Measurements from ENCODE around the gene CLDN22.

Gene CLDN22

DNA sequence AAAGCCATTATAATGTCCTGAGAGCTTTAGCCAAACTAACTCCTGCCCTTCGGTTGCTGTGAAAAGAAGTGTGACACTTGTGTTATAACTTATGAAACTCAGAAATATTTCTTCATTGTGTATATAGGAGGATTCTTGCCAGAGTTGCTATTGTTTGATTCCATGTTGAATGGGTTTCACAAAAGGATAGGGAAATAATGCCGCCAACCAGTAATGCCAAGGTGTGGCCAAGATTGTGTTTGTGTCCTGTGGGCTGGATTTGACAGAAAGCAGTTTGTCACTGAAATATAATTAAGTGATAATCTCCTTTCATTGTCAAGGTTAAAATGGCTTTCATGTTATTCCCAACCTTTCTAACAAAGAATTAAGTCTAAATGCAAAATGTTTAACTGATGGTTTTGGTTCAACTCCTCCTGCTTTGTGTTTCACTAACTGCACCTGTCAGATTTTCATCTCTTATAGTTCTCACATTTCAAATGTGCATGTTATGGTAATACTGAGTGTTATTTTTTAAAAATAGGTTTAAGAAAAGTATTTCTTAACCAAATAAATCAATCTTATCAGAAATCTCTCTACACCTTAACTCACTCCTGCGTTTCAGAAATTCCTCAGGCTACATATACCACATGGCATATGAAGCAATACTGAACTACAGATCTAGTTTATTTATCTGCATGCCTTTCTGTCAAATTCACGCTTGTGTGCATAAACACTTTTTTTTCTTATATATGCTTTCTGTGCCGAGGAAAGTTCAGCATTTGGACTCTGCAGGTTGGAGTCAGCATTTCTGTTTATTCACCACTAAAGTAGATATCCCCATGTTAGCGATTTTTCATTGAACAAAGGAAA, at the start of gene CLDN22:
CLDN22 (minus strand) TSS at position 66 of the 849 bp plus-strand sequence; CDS start at position 8, 58 bp downstream.
- Mint-ChIP-seq H3K27me3 (peaks cover 0 to 6% of the 10 kb centered on the region in 2 donors), H3K4me3 (no peak within 1 kb of the TSS), H3K27ac (no peak within 1 kb of the TSS), H3K4me1 (no peaks in the 10 kb centered on the region), H3K36me3 (no peaks in the 10 kb centered on the region), H3K9me3 (no peaks in the 10 kb centered on the region)
- DNase-seq, result no peak
- no peak for ATAC-seq (replicated peaks)

- H3K27ac Mint-ChIP-seq, result no peak overlapping the region
- DNase-seq, result no peak
- no peak overlapping the region for H3K4me3 Mint-ChIP-seq
- H3K9me3 Mint-ChIP-seq, result peaks cover 5 to 7% of the 10 kb centered on the region in 2 donors
- H3K4me1 Mint-ChIP-seq, result peaks cover 0 to 6% of the 10 kb centered on the region in 2 donors
- H3K27me3 Mint-ChIP-seq, result peaks cover 0 to 24% of the 10 kb centered on the region in 2 donors
- no peak for ATAC-seq (replicated peaks)
- peaks cover 0 to 3% of the 10 kb centered on the region in 2 donors for H3K36me3 Mint-ChIP-seq
Observed at GRCh38 chr4:183369073-183369472, 49.0 kb upstream of the CLDN22 start.

DNA sequence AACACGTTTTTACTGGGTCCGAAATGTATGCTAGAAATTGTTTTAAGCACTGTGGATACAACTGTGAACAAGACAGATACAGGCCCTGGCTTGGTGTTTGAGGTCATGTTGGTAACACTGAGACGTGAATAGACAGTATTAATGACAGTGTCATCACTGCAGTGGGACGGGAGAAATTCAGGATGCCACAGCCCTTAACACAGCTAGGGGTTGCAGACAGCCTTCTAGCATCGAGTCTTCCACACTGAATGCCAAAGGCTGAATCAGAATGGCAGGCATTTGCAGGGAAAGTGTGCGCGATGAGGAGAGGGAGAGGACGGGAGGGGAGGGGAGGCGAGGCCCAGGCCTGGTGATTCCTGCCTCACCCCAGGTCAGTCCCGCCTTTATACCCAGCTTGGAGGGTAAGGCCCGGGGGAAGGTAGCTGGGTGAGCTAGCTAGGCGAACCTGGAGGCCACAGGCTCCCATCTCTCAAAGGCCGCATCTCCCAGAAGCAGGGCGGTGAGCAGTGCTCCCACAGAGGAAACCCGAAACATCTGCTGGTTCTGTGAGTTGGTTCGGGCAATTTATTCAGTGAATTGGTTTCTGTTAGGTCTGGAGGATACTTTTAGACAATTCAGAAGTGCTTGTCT, 46.2 kb upstream of the CLDN22 start:
- ATAC-seq (replicated peaks), result no peak

GRCh38 chr4:183364025-183364424, 43.9 kb upstream of the CLDN22 start:
- Mint-ChIP-seq H3K27me3 (peaks cover 4 to 13% of the 10 kb centered on the region in 2 donors), H3K4me3 (no peak overlapping the region), H3K27ac (no peak overlapping the region), H3K4me1 (peaks cover 0 to 6% of the 10 kb centered on the region in 2 donors), H3K9me3 (no peaks in the 10 kb centered on the region), H3K36me3 (no peaks in the 10 kb centered on the region)
- DNase-seq (no peak), ATAC-seq (replicated peaks) (no peak)

More for the DNA sequence above, 46.2 kb upstream of the CLDN22 start:
- Mint-ChIP-seq H3K27me3 (peaks cover 0 to 24% of the 10 kb centered on the region in 2 donors), H3K36me3 (no peaks in the 10 kb centered on the region), H3K4me3 (no peak overlapping the region), H3K4me1 (peaks cover 0 to 6% of the 10 kb centered on the region in 2 donors), H3K27ac (no peak overlapping the region), H3K9me3 (no peaks in the 10 kb centered on the region)
- no peak for DNase-seq

DNA sequence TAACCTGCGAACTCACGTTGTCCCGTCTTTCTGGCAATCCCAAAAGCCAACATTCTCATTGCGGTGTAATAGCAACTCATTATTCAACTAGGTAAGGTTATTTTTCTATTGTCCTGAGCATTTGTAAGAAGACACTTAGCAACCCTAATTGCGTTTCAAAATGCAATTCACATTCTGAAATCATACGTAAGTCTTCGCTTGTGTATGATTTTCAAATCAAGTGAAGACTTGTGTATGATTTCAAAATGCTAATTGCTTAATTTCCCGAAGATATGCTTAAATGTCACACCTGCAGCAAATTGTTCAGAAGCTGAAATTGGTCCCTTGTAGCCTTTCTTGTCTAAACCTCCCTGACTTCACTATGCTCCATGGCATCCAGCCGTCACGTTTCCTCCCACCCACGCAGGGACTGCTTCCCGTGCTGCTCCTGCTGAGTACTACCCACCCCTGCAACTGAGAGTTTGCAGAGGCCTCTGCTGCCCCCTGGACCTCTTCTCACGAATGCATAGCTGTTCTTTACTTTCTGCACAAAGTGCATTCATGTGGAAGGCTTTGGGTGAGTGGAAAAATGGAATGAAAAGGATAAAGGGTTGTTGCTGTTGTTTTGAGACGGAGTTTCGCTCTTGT, 43.0 kb upstream of the CLDN22 start:
- Mint-ChIP-seq H3K4me1 (peaks cover 0 to 6% of the 10 kb centered on the region in 2 donors), H3K9me3 (no peaks in the 10 kb centered on the region), H3K4me3 (no peak overlapping the region), H3K27ac (no peak overlapping the region), H3K27me3 (peaks cover 7 to 13% of the 10 kb centered on the region in 2 donors), H3K36me3 (no peaks in the 10 kb centered on the region)
- DNase-seq, result no peak
- ATAC-seq (replicated peaks), result no peak

DNA sequence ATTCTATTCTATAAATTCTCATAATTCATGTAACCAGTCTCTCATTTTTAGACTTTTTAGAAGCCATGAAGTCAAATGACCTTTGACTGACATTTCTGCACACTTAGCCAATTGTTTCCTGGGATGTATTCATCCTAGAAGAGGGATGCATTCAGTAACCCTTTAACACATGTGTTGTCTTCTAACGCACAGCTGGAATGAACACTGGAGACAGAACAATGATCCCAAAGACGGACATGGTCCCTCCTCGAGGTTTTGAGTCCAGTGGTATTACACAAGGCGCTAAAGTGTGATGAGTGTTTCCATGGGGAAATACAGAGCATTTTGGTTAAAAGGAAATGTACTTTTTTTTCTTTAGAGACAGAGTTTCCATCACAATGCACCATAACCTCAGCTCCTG, 42.0 kb upstream of the CLDN22 start:
- no peak overlapping the region for H3K4me3 Mint-ChIP-seq
- no peak overlapping the region for H3K27ac Mint-ChIP-seq
- H3K9me3 Mint-ChIP-seq, result no peaks in the 10 kb centered on the region
- DNase-seq, result no peak
- H3K4me1 Mint-ChIP-seq, result peaks cover 0 to 6% of the 10 kb centered on the region in 2 donors
- no peaks in the 10 kb centered on the region for H3K36me3 Mint-ChIP-seq
- H3K27me3 Mint-ChIP-seq, result peaks cover 13 to 18% of the 10 kb centered on the region in 2 donors
- no peak for ATAC-seq (replicated peaks)

- H3K27me3 Mint-ChIP-seq, result peaks cover 20 to 29% of the 10 kb centered on the region in 2 donors
- H3K4me1 Mint-ChIP-seq, result peaks cover 0 to 6% of the 10 kb centered on the region in 2 donors
- H3K27ac Mint-ChIP-seq, result no peak overlapping the region
- H3K9me3 Mint-ChIP-seq, result no peaks in the 10 kb centered on the region
- ATAC-seq (replicated peaks) (no peak), DNase-seq (no peak)
- H3K4me3 Mint-ChIP-seq, result no peak overlapping the region
- no peaks in the 10 kb centered on the region for H3K36me3 Mint-ChIP-seq
Observed at GRCh38 chr4:183360161-183360919, 40.3 kb upstream of the CLDN22 start.

DNA sequence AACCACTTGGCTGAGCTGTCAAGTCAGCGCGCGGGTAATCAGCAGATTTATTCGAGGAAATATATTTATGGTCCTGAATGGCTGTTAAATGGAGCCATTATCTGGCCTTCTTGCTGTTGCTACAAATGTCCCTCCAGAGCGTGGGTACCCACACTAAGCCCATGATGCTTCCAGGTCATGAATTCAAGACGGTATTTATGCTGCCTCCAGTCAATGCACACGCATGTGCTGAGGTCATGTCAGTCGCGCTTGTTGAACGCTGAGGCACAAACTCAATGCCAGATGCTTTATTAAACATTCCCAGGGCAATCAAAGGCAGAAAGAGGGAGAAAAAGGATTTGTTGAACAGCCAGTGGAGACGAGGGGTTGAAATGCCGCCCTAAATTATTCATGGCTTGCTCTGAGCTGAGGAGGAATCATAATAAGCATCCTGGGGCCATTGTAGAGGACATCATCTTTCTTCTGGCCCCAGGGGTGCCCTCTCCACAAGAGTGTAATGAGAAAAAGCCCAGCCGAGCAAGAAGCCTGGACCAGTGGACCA, 38.2 kb upstream of the CLDN22 start:
- H3K4me1 Mint-ChIP-seq, result no peaks in the 10 kb centered on the region
- no peak for ATAC-seq (replicated peaks)

GRCh38 chr4:183356931-183357675, 37.0 kb upstream of the CLDN22 start:
- DNase-seq (no peak), ATAC-seq (replicated peaks) (no peak)
- Mint-ChIP-seq H3K27ac (no peak overlapping the region), H3K4me3 (no peak overlapping the region), H3K4me1 (no peaks in the 10 kb centered on the region), H3K9me3 (no peaks in the 10 kb centered on the region), H3K36me3 (no peaks in the 10 kb centered on the region), H3K27me3 (peaks cover 17 to 20% of the 10 kb centered on the region in 2 donors)

More for the DNA sequence above, 38.2 kb upstream of the CLDN22 start:
- peaks cover 20 to 21% of the 10 kb centered on the region in 2 donors for H3K27me3 Mint-ChIP-seq
- no peak overlapping the region for H3K27ac Mint-ChIP-seq
- no peak overlapping the region for H3K4me3 Mint-ChIP-seq
- H3K36me3 Mint-ChIP-seq, result no peaks in the 10 kb centered on the region
- no peaks in the 10 kb centered on the region for H3K9me3 Mint-ChIP-seq
- DNase-seq, result no peak

- Mint-ChIP-seq H3K9me3 (no peaks in the 10 kb centered on the region), H3K36me3 (no peaks in the 10 kb centered on the region), H3K27me3 (peaks cover 17 to 23% of the 10 kb centered on the region in 2 donors), H3K27ac (no peak overlapping the region), H3K4me1 (no peaks in the 10 kb centered on the region), H3K4me3 (no peak overlapping the region)
- no peak for DNase-seq
- ATAC-seq (replicated peaks), result no peak
Observed at GRCh38 chr4:183356173-183356830, 36.2 kb upstream of the CLDN22 start.

- peaks cover 23 to 30% of the 10 kb centered on the region in 2 donors for H3K27me3 Mint-ChIP-seq
- H3K4me1 Mint-ChIP-seq, result no peaks in the 10 kb centered on the region
- DNase-seq (no peak), ATAC-seq (replicated peaks) (no peak)
- no peaks in the 10 kb centered on the region for H3K36me3 Mint-ChIP-seq
- H3K27ac Mint-ChIP-seq, result no peak overlapping the region
- H3K9me3 Mint-ChIP-seq, result no peaks in the 10 kb centered on the region
- no peak overlapping the region for H3K4me3 Mint-ChIP-seq
Observed at GRCh38 chr4:183355405-183355804, 35.3 kb upstream of the CLDN22 start.

- Mint-ChIP-seq H3K4me1 (no peaks in the 10 kb centered on the region), H3K27ac (no peak overlapping the region), H3K4me3 (no peak overlapping the region), H3K36me3 (no peaks in the 10 kb centered on the region), H3K27me3 (peaks cover 26 to 29% of the 10 kb centered on the region in 2 donors), H3K9me3 (no peaks in the 10 kb centered on the region)
- ATAC-seq (replicated peaks) (no peak), DNase-seq (no peak)
Observed at GRCh38 chr4:183354219-183354618, 34.1 kb upstream of the CLDN22 start.

GRCh38 chr4:183353557-183353956, 33.5 kb upstream of the CLDN22 start:
- Mint-ChIP-seq H3K4me1 (no peaks in the 10 kb centered on the region), H3K27ac (no peak overlapping the region), H3K9me3 (no peaks in the 10 kb centered on the region), H3K4me3 (no peak overlapping the region), H3K36me3 (no peaks in the 10 kb centered on the region), H3K27me3 (peaks cover 29% of the 10 kb centered on the region in 2 donors)
- no peak for ATAC-seq (replicated peaks)
- no peak for DNase-seq

All from stimulated activated naive B cell treated with anti-CD40 and anti-IgM and Interleukin-4, amounts not matched to agents 10 μg/mL and 1 μg/mL and 100 μg/mL, for 72 hours (primary cell).